Breast epithelium (tissue), 4 donors: ENCODE results near the gene VAPB. TPM values are rescaled to one million over a fixed set of nuclear protein-coding genes. Genes with fewer than 3 reads are reported as not detected.
"Not testable (repeated sequence)": the region's sequence is repeated elsewhere in the genome, so short reads cannot be mapped to it uniquely, and the experiment has no call there.

Source experiments
- DNase-seq, 2 donors: peaks; one replicate each; pipeline ENCODE4 v3.0.0-alpha.2; 2019; ENCODE audit warnings: low spot score in 2 of 2
- H3K27ac ChIP-seq, 2 donors: fragments of 200-600 bp; sonication (generic) in 1 of 2; one replicate each; pipeline ENCODE4 v1.5.1; 2016 to 2019; ENCODE audit warnings: mild to moderate bottlenecking in 1 of 2
- H3K27me3 ChIP-seq, 2 donors: fragments of 200-600 bp; sonication (generic) in 1 of 2; one replicate each; pipeline versions ENCODE4 v1.5.1 to v1.6.0; 2017 to 2019; ENCODE audit warnings: control low read depth in 1 of 2, mild to moderate bottlenecking in 1 of 2
- H3K36me3 ChIP-seq: fragments of 200-600 bp; one replicate; pipeline ENCODE4 v1.5.1; 2019
- H3K4me1 ChIP-seq, 2 donors: fragments of 200-600 bp; sonication (generic); one replicate each; pipeline ENCODE4 v1.5.1; 2016 to 2019; ENCODE audit warnings: control low read depth in 1 of 2
- H3K4me3 ChIP-seq, 3 donors: fragments of 200-600 bp; sonication (generic); 1 replicate in 2 of 3; 2 replicates in 1 of 3; pipeline ENCODE4 v1.5.1; 2016 to 2019; ENCODE audit warnings: mild to moderate bottlenecking in 3 of 3, moderate library complexity in 2 of 3
- H3K9me3 ChIP-seq, 2 donors: fragments of 200-600 bp; sonication (generic) in 1 of 2; one replicate each; pipeline ENCODE4 v1.5.1; 2016 to 2019; ENCODE audit warnings: control low read depth in 1 of 2
- POLR2A ChIP-seq: fragments of 450-650 bp; IDR thresholded peaks from one replicate; pipeline ENCODE4 v1.6.1; 2016; ENCODE audit warnings: antibody characterized with exemption, mild to moderate bottlenecking, moderate library complexity
- POLR2AphosphoS5 ChIP-seq, 3 donors: sonication (generic); formaldehyde crosslinking; IDR thresholded peaks; one replicate each; pipeline ENCODE4 v1.6.1; 2017; ENCODE audit warnings: antibody characterized with exemption in 3 of 3
- intact Hi-C: fragments of 100-400 bp; cut with DNase I; formaldehyde crosslinking; loops from one replicate; pipeline ENCODE4 v1.15.1; 2023; ENCODE audit warnings: low total_unique reads
- total RNA-seq, 3 donors: library from RNA; depleted of rRNA; stranded (reverse); fragments of >200 nt; gene quantifications; one replicate each; pipeline ENCODE4 v1.1.0, GENCODE V29; 2016
- TF ChIP-seq, protein P1 (sequence below), 3 donors: fragments of 450-650 bp; IDR thresholded peaks; one replicate each; pipeline ENCODE4 v1.5.1; 2016 to 2017; ENCODE audit warnings: antibody characterized with exemption in 3 of 3, mild to moderate bottlenecking in 3 of 3, moderate library complexity in 3 of 3

The VAPB gene
- total RNA-seq, 3 donors from 2014 or later: 18.6 to 18.9 (median 18.7) TPM

DNA sequence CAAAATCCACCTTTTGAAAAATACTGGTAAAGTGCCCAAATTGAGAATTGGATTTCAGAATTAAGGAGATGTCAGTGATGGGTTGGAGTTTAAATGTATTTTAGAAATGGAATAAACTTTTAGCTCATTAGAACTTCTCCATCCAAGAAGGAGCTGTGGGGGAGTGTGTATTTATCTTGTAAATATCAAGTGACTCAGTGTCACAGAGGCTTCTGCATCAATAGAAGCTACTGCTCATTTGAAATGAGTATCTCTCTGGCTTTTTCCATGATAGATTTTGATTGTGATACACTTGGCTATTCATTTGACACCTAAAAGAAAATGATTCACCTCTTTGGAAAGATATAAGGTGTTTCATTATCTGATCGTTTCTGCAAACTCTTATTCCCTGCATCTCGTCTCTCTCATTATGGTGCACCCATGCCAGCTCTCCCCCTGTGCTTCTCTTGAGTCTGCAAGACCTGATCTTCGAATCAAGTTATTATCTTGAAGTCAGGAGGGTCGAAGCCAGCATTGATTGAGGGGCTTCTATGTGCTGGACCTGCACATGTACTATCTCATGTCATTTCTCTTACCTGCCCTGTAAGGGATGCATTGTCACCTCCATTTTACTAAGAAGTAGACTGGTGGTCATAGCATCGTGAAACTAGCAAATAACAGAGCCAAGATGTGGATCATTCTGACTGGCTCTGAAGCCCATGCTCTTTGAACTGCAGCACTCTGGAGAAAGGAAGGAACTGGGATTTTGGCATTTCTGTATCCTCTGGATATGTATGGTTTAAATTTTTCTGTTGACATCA lies 30.1 kb downstream of the VAPB start:
- H3K4me1 ChIP-seq: no peaks in the 10 kb centered on the region
- intact Hi-C loops: loop anchor here (5.0 kb wide), 1 partner anchor 1057 kb away; no protein-coding TSS in a partner anchor
- H3K36me3 ChIP-seq: no peaks in the 10 kb centered on the region
- no peak overlapping the region for H3K4me3 ChIP-seq
- H3K27me3 ChIP-seq: no peaks in the 10 kb centered on the region
- TF ChIP-seq, protein P1, sequence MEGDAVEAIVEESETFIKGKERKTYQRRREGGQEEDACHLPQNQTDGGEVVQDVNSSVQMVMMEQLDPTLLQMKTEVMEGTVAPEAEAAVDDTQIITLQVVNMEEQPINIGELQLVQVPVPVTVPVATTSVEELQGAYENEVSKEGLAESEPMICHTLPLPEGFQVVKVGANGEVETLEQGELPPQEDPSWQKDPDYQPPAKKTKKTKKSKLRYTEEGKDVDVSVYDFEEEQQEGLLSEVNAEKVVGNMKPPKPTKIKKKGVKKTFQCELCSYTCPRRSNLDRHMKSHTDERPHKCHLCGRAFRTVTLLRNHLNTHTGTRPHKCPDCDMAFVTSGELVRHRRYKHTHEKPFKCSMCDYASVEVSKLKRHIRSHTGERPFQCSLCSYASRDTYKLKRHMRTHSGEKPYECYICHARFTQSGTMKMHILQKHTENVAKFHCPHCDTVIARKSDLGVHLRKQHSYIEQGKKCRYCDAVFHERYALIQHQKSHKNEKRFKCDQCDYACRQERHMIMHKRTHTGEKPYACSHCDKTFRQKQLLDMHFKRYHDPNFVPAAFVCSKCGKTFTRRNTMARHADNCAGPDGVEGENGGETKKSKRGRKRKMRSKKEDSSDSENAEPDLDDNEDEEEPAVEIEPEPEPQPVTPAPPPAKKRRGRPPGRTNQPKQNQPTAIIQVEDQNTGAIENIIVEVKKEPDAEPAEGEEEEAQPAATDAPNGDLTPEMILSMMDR (IDR thresholded peaks at IDR 0.05): no peak
- TF ChIP-seq POLR2A (no peak), POLR2AphosphoS5 (IDR thresholded peaks at IDR 0.05) (no peak)
- H3K27ac ChIP-seq: no peak overlapping the region
- H3K9me3 ChIP-seq: no peaks in the 10 kb centered on the region
- DNase-seq: no peak

DNA sequence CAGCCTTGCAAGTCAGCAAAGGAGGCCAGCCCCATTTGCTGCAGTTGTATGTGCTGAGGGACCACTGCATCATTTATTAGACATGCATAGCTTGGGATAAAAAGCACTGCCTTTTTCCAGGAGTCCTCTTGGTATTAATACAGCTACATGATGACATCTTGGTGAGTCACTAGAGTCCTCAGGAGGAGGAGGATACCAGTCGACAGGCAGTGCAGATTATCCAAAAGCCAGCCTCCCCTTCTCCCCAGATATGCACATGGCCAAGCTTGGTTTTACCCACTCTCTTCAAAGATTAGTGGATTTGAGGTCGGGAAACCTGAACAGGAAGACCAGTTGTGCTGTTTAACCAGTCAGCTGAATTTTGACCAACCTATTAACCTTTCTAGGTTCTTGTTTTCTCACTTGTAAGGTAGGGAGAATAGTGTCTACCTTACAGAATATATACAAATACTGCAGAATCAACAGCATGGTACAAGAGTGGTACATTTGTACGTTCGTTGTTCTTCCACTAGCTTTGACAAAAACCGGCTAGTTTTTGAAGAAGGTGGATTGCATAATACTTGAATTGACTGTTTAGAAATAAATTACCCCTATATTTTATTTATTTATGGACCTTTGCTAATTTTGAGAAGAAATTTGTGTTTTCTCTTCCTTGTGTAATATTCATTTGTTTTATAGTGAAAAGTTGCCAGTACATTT lies 31.9 kb downstream of the VAPB start:
- H3K27ac ChIP-seq: no peak overlapping the region
- no peak for TF ChIP-seq POLR2AphosphoS5 (IDR thresholded peaks at IDR 0.05)
- no peak for TF ChIP-seq POLR2A
- TF ChIP-seq, protein P1 (IDR thresholded peaks at IDR 0.05): no peak

DNA sequence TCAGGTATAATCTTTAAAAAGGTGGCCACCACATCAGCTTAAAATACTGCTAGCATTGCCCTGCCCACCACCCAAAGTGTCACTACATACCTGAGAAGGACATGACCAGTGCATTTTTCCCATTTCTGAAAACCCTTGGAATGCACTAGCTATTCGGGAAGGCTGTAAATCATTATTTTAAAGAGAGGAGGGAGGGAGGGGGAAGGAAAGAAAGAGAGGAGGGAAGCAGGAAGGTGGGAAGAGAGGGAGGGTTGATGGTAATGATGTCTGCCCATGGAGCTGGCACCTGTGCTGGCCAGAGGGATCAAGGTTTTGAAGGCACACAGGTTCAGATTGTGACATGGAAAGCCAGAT lies 32.4 kb downstream of the VAPB start:
- Histone ChIP-seq H3K4me1 (no peaks in the 10 kb centered on the region), H3K27me3 (no peaks in the 10 kb centered on the region), H3K4me3 (no peak overlapping the region), H3K27ac (no peak overlapping the region), H3K36me3 (no peaks in the 10 kb centered on the region), H3K9me3 (no peaks in the 10 kb centered on the region)
- no peak for DNase-seq
- intact Hi-C loops: no loop called here
- TF ChIP-seq POLR2AphosphoS5 (IDR thresholded peaks at IDR 0.05): no peak
- no peak for TF ChIP-seq POLR2A
- TF ChIP-seq, protein P1 (IDR thresholded peaks at IDR 0.05): no peak

More for the DNA sequence above, 31.9 kb downstream of the VAPB start:
- Histone ChIP-seq H3K36me3 (no peaks in the 10 kb centered on the region), H3K9me3 (no peaks in the 10 kb centered on the region), H3K27me3 (no peaks in the 10 kb centered on the region), H3K4me1 (no peaks in the 10 kb centered on the region), H3K4me3 (no peak overlapping the region)
- intact Hi-C loops: no loop called here
- no peak for DNase-seq

DNA sequence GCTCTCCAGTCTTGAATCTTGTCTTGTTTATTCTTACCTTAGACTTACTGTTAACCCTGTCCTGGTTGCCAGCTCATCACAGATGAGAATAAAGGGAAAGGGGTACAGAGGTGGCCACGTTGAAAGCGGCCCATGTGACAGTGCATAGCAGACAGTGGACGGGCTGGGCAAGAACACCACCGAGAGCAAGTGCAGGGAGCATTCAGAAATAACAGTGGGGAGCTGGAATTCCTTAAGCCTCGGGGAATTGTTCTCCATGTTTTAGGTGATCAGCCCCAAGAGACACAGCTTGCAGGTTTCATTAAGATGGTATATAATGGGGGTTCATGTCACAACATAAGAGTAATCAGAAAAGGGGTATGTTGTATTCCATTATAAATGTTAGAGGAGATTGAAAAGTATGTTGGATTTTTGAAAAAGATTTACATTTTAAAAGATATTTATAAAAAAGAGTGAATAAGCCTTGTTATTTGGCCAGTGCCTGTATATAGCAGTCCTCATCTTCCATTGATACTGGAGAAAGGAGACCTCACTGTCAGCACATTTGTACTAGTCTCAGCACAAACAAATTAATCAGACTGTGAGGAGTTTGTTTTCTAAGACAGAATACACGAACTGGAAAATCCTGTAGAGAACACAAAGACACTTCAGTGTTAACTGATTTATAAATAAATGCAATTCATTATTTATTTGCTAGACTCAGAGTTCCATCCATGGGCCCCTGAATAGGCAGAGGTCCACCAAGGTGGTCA lies 35.4 kb downstream of the VAPB start:
- Histone ChIP-seq H3K4me1 (no peaks in the 10 kb centered on the region), H3K4me3 (no peak overlapping the region), H3K27me3 (no peaks in the 10 kb centered on the region), H3K27ac (no peak overlapping the region), H3K36me3 (no peaks in the 10 kb centered on the region), H3K9me3 (no peaks in the 10 kb centered on the region)
- DNase-seq: no peak
- TF ChIP-seq POLR2A (no peak), POLR2AphosphoS5 (IDR thresholded peaks at IDR 0.05) (no peak)
- TF ChIP-seq, protein P1 (IDR thresholded peaks at IDR 0.05): no peak
- intact Hi-C loops: no loop called here

DNA sequence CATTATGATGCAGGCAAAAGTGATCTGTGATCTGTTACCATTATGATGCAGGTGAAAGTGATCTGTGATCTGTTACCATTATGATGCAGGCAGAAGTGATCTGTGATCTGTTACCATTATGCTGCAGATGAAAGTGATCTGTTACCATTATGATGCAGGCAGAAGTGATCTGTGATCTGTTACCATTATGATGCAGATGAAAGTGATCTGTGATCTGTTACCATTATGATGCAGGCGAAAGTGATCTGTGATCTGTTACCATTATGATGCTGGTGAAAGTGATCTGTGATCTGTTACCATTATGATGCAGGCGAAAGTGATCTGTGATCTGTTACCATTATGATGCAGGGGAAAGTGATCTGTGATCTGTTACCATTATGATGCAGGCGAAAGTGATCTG lies 38.5 kb downstream of the VAPB start:
- H3K9me3 ChIP-seq, intact Hi-C loops, H3K27ac ChIP-seq, H3K4me1 ChIP-seq, DNase-seq, H3K27me3 ChIP-seq, H3K4me3 ChIP-seq, H3K36me3 ChIP-seq: not testable (repeated sequence)
